Left ventricle myocardium inferior (tissue), 1 donor: ENCODE data around the gene RPS26. TPM values are rescaled to one million over a fixed set of nuclear protein-coding genes. Genes with fewer than 3 reads are reported as not detected.

Source experiments
- DNase-seq: peaks from one replicate; pipeline ENCODE4 v3.0.0-alpha.2; 2020
- H3K27ac ChIP-seq: fragments of 200-600 bp; replicated peaks from 2 replicates; pipeline ENCODE4 v1.8.0; 2021
- H3K27me3 ChIP-seq: fragments of 200-600 bp; 2 replicates; pipeline ENCODE4 v1.8.0; 2021; ENCODE audit warnings: low read depth
- H3K36me3 ChIP-seq: fragments of 200-600 bp; 2 replicates; pipeline ENCODE4 v1.8.0; 2021
- H3K4me1 ChIP-seq: fragments of 200-600 bp; 2 replicates; pipeline ENCODE4 v1.8.0; 2021
- H3K4me3 ChIP-seq: fragments of 200-600 bp; 2 replicates; pipeline ENCODE4 v1.8.0; 2021; ENCODE audit warnings: mild to moderate bottlenecking, moderate library complexity
- H3K9me3 ChIP-seq: fragments of 200-600 bp; replicated peaks from 2 replicates; pipeline ENCODE4 v1.8.0; 2021
- CTCF ChIP-seq: fragments of 200-600 bp; IDR thresholded peaks from 2 replicates; pipeline ENCODE4 v1.8.0; 2021; ENCODE audit warnings: antibody characterized with exemption, mild to moderate bottlenecking, borderline replicate concordance
- intact Hi-C: fragments of 100-400 bp; cut with micrococcal nuclease; formaldehyde crosslinking; loops from one replicate; pipeline ENCODE4 v1.11.0; 2022
- total RNA-seq: library from RNA; stranded (reverse); fragmentation: NEBNext Ultra II Directional; extraction: Animal tissue kit (Norgen Biotek cat#: 25700); gene quantifications from one replicate; pipeline ENCODE4 v1.2.1, GENCODE V29; 2021
- donor health status: DM: no; HTN: yes; CAD: no; lungs with severe emphysema.

The RPS26 gene
- total RNA-seq, 1 donor from 2014 or later = 48.7 TPM

GRCh38 chr12:56017181-56017580 lies 24.5 kb upstream of the RPS26 start:
- intact Hi-C loops = no loop called here
- Histone ChIP-seq H3K36me3 (peaks cover 15% of the 10 kb centered on the region), H3K27me3 (no peaks in the 10 kb centered on the region), H3K9me3 (no peaks in the 10 kb centered on the region), H3K4me1 (peaks cover 11% of the 10 kb centered on the region), H3K4me3 (no peak overlapping the region), H3K27ac (no peak overlapping the region)
- no peak for TF ChIP-seq CTCF
- no peak for DNase-seq

- H3K4me3 ChIP-seq = no peak overlapping the region
- DNase-seq = no peak
Measured at GRCh38 chr12:56018356-56018755, 23.4 kb upstream of the RPS26 start.

GRCh38 chr12:56020423-56021184 lies 21.1 kb upstream of the RPS26 start, which contains the start of gene IKZF4:
TSS of gene IKZF4 (plus strand) at chr12:56021043. CDS start at chr12:56021494, 451 bp downstream.
- Histone ChIP-seq H3K36me3 (peaks cover 20% of the 10 kb centered on the region), H3K4me3 (peak within 1 kb of the TSS; percentile 47), H3K4me1 (peaks cover 11% of the 10 kb centered on the region), H3K27ac (peak within 1 kb of the TSS; percentile 64), H3K9me3 (no peaks in the 10 kb centered on the region), H3K27me3 (no peaks in the 10 kb centered on the region)
- TF ChIP-seq CTCF = no peak
- intact Hi-C loops = no loop called here
- no peak for DNase-seq

More at GRCh38 chr12:56018356-56018755, 23.4 kb upstream of the RPS26 start:
- Histone ChIP-seq H3K9me3 (no peaks in the 10 kb centered on the region), H3K36me3 (peaks cover 15% of the 10 kb centered on the region), H3K4me1 (peaks cover 11% of the 10 kb centered on the region), H3K27me3 (no peaks in the 10 kb centered on the region), H3K27ac (no peak overlapping the region)
- TF ChIP-seq CTCF = no peak
- intact Hi-C loops = no loop called here

GRCh38 chr12:56021889-56022497 lies 19.7 kb upstream of the RPS26 start:
- Histone ChIP-seq H3K27ac (no peak overlapping the region), H3K4me3 (peak overlapping the region; percentile 32), H3K9me3 (no peaks in the 10 kb centered on the region), H3K36me3 (peaks cover 20% of the 10 kb centered on the region), H3K27me3 (no peaks in the 10 kb centered on the region), H3K4me1 (peaks cover 11% of the 10 kb centered on the region)
- intact Hi-C loops = no loop called here
- no peak for TF ChIP-seq CTCF
- no peak for DNase-seq

- no peak overlapping the region for H3K4me3 ChIP-seq
- intact Hi-C loops = no loop called here
- TF ChIP-seq CTCF = no peak
- H3K36me3 ChIP-seq = peaks cover 24% of the 10 kb centered on the region
- no peaks in the 10 kb centered on the region for H3K27me3 ChIP-seq
- H3K9me3 ChIP-seq = no peaks in the 10 kb centered on the region
- no peaks in the 10 kb centered on the region for H3K4me1 ChIP-seq
- DNase-seq = no peak
- no peak overlapping the region for H3K27ac ChIP-seq
Measured at GRCh38 chr12:56028511-56029165, 13.1 kb upstream of the RPS26 start.
